ENCODE results near the gene PPP1R3E. TPM values are rescaled to one million over a fixed set of nuclear protein-coding genes. Genes with fewer than 3 reads are reported as not detected.
"Not testable (repeated sequence)": the region's sequence is repeated elsewhere in the genome, so short reads cannot be mapped to it uniquely, and the experiment has no call there.

PPP1R3E gene
- total RNA-seq, 1 experiment from 2014 or later: 5.0 TPM

DNA sequence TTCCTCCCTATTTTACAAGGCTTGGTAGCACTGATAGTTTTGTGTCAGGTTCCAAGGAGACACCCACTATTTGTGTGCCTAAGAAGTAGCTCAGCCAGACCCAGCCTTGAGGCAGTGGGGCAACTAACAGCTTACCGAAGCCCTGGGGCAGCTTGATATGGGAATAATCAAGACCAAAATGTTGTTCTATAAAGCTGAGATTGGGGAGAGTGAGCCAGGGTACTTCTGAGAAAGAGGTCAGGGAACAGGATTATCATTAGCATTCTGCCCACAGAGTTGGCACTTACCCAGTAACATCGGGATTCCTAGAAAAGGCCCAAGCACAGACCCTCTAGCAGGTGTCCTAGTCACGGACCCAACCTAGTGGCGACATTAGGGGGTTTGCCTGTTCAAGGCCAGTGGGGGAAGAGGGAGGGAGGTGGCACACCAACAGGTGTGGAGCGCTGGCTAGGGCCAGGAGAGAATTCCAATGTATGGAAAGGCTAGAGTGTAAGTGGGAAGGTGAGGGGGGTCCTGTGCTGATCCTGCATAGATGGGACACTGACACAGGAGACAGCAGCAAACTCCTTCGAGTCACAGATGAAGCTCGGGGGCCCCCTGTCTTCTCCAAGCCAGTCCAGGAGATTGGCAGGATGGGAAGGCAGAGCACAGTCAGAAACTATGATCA, 4.9 kb downstream of the PPP1R3E start:
- DNase-seq (ENCODE audit: low read depth): no peak

GRCh38 chr14:23297096-23297495, 5.6 kb downstream of the PPP1R3E start:
- DNase-seq (ENCODE audit: low read depth): no peak

- DNase-seq (ENCODE audit: low read depth): no peak
Measured at GRCh38 chr14:23296012-23296777, 6.5 kb downstream of the PPP1R3E start.

DNA sequence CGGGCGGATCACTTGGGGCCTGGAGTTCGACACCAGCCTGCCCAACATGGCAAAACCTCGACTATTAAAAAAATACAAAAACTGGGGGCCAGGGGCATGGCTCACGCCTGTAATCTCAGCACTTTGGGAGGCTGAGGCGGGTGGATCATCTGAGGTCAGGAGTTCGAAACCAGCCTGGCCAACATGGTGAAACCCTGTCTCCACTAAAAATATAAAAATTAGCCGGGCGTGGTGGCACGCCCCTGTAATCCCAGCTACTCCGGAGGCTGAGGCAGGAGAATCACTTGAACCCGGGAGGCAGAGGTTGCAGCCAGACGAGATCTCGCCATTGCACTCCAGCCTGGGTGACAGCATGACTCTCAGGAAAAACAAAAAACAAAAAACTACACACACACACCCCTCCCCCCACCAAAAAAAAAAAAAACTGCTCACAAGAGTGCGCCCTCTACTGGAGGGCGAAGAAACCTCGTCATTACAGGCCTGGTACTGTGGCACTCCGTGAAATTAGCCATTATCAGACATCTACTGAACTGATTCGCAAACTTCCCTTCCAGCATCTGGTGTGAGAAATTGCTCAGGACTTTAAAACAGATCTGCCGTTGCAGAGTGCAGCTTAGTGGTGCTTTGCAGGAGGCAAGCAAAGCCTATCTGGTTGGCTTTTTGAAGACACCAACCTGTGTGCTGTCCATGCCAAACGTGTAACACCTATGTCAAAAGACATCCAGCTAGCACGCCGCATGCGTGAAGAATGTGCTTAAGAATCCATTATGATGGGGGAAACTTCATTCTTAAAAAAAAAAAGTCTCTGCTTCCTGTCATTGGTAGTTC, 7.7 kb downstream of the PPP1R3E start:
- peak; percentile 64 for DNase-seq (ENCODE audit: low read depth)

DNA sequence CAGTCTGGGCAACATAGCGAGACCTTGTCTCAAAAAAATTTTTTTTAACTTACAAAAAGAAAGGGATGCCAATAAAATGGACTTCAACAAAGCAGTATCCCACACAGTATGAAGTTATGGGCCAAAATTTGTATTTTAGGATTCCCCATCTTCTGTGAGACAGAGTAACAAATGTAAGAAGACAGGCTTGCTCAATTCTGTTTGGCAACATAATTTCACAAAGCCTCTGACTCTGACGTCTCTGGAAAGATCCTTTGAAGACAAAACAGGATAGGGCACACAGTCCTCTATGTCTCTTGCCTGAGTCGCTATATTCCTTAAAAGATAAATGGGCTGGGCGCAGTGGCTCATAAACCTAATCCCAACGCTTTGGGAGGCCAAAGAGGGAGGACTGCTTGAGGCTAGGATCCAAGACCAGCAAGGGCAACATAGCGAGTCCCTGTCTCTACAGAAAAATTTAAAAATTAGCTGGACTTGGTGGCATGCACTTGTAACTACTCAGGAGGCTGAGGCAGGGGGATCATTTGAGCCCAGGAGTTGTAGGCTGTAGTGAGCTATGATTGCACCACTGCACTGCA, 15.7 kb downstream of the PPP1R3E start:
- DNase-seq (ENCODE audit: low read depth): no peak

DNA sequence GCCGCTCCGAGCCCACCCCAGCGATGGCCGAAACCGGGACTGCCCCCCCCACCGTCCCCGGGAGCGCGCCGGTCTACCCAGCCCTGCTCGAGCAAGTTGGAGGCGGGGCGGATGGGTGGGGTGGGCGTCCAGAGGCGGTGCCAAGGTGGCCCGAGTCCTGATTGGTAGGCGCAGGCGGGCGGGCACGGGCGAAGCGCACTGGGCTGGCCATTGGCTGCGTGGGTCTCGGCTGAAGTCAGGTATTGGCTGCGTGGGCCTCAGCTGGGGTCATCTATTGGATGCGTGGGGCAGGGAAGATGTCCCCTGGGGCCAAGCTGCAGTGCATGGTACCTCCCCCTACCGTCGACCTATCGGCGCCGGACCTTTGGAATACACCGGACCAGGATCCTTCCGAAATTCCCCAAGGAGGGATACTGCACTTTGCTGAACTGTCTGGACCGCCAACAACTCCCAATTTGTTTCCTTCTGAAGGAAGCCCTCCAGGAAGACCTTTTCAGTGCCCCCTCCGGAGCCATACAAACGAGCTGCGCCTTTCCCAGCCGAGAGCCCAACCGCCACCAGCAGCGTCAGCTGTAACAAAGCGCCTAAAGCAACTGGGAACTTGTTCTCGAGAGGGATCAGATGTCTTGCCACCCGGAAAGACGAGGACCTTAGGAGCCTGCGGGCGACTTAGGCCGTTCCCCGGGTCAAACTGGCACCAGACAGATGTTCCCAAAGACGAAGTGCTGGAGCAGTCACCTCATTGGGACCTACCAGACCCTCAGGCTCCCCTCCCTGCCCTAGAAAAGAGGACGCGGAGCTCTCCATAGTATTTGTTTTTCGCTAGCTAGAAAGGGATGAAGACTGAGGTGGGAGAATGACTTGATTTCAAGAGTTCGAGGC, 16.4 kb downstream of the PPP1R3E start, which contains the start of gene HOMEZ:
HOMEZ (minus strand) TSS at position 113 of the 882 bp plus-strand sequence. CDS start 180 bp downstream, outside the sequence.
- peak; percentile 98 for DNase-seq (ENCODE audit: low read depth)

DNA sequence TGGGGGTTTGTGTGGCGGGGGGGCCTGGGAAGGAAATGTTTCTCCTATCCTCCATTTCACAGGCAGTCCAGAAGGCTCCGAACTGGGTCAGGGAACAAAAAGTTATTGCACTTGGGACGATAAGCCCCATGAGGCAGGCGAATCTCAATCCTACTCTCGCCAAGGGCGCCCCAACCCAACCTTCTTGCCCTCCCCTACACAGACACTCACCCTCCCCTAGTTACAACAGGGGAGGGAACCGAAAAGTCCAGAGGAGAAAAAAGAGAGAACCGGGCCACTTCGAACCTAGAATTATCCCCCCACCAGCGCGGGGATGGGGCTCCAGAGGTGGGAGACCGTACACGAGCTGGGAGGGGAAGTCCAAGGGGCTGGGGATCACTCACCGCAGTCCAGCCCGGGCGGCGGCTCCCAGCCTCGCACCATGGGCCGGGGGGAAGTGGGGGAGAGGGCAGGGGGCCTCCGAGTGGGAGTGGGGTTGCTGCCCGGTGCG, 17.1 kb downstream of the PPP1R3E start:
- DNase-seq (ENCODE audit: low read depth): no peak

DNA sequence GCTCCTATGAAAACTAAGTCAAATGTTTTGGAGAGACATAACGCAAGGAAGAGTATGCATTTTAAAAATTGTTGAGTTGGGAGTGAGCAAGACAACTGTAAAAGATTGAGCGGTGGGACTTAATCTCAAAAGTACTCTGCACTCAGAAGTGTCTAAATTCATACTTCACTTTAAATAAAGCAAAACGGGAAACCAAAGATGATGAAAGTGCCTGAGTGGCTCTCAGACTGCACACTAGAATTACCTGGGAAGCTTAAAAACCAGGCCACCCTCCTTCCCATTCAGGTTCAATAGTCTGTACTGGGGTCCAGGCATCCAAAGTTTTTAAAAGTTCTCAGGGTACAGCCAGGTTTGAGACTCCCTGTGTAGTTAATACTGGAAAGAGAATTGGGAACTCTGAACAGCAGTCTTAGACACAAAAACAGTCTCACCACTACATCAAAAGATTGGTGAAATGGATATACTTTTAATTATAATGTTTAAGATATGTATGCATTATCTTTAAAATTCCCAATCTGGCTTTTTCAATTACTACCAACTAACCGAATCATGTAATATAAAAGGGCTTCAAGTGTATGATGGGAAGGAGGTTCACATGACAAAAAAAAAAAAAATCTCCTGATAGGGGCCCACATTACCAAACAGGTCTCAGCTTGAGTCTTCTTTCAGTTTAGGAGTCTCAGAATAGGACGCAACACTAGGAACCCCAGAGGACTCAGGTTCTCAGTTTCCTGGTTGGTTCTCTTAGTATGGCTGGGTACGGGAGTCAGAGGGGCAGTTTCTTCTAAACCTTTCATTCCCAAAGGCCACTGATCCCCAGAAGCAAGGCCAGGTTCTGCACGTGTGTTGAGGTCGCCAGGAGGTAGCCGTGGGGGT, 17.8 kb downstream of the PPP1R3E start:
- peak; percentile 21 for DNase-seq (ENCODE audit: low read depth)

DNA sequence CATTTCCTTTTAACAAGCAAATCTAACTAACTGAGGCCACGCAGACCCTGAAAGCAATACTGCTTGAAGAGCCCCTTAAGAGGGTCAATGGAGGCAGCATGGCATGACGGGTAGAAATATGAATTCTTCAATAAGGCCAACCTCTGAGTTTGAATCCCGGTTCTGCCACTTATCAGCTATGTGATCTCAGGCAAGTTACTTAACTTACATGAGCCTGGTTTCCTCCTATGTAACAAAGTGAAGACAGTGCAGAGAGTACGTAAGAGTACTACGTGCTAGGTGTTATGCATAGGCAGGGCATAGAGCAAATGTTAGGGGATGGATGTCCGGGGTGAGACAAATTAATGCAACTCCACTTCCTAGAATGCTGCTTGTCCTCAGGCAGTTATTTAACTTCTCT, 21.4 kb downstream of the PPP1R3E start:
- DNase-seq (ENCODE audit: low read depth): no peak

GRCh38 chr14:23277928-23278327, 24.7 kb downstream of the PPP1R3E start:
- peak; percentile 31 for DNase-seq (ENCODE audit: low read depth)

DNA sequence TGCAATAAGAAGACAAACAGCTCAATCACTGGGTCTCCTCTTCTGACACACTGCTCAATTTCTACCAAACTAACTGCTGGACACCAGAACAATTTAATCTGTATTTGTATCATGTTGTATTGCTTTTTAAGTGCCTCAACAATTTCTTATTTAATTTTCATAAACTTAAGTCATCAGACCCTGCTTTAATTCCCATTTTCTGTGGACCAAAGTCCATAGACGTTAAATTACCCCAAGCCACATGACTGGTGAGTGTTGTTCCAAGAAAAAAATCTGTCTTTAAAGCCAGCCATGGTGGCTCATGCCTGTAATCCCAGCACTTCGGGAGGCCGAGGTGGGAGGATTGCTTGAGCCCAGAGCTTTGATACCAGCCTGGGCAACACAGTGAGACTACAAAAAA, 25.5 kb downstream of the PPP1R3E start:
- DNase-seq (ENCODE audit: low read depth): no peak

GRCh38 chr14:23275412-23275811, 27.2 kb downstream of the PPP1R3E start:
- DNase-seq (ENCODE audit: low read depth): no peak

DNA sequence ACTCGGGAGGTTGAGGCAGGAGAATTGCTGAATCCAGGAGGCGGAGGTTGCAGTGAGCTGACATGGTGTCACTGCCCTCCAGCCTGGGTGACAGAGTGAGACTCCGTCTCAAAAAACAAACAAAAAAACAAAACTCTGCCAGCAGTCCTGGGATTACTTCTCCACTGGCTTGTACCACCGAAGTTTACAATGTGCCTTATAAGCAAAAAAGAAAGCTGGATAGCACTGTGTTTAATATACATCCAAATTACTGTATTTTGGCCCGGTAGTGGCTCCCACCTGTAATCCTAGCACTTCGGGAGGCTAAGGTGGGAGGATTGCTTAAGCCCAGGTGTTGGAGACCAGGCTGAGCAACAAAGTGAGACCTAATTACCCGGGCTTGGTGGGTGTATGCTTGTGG, 33.5 kb downstream of the PPP1R3E start:
- DNase-seq (ENCODE audit: low read depth): no peak

GRCh38 chr14:23260849-23261248, 41.8 kb downstream of the PPP1R3E start:
- DNase-seq (ENCODE audit: low read depth): not testable (repeated sequence)

GRCh38 chr14:23259426-23259825, 43.2 kb downstream of the PPP1R3E start:
- DNase-seq (ENCODE audit: low read depth): no peak

- DNase-seq (ENCODE audit: low read depth): no peak
Measured at GRCh38 chr14:23258256-23258655, 44.4 kb downstream of the PPP1R3E start.

GRCh38 chr14:23252420-23253333, 50.0 kb downstream of the PPP1R3E start:
- no peak for DNase-seq (ENCODE audit: low read depth)

GRCh38 chr14:23252006-23252405, 50.7 kb downstream of the PPP1R3E start:
- DNase-seq (ENCODE audit: low read depth): no peak
